Neural progenitor cell (in vitro differentiated cells): ENCODE data around the gene ZSCAN10. TPM values are rescaled to one million over a fixed set of nuclear protein-coding genes. Genes with fewer than 3 reads are reported as not detected.

ENCODE experiments used
- DNase-seq: peaks from one replicate; pipeline ENCODE4 v3.0.0-alpha.2; 2016; ENCODE audit warnings: low spot score
- H2AFZ ChIP-seq: fragments of 200-600 bp; sonication (generic); replicated peaks from 2 replicates; pipeline ENCODE4 v1.6.1; 2016; ENCODE audit warnings: antibody characterized with exemption
- H3F3A ChIP-seq: fragments of 200-600 bp; sonication (generic); 2 replicates; pipeline ENCODE4 v1.6.1; 2016; ENCODE audit warnings: antibody characterized with exemption, low read depth
- H3K27ac ChIP-seq: fragments of 200-600 bp; sonication (generic); 2 replicates; pipeline ENCODE4 v1.5.1; 2016; ENCODE audit warnings: mild to moderate bottlenecking
- H3K27me3 ChIP-seq: fragments of 200-600 bp; sonication (generic); 2 replicates; pipeline ENCODE4 v1.6.1; 2016; ENCODE audit warnings: mild to moderate bottlenecking, moderate library complexity
- H3K36me3 ChIP-seq: fragments of 200-600 bp; sonication (generic); 2 replicates; pipeline ENCODE4 v1.5.1; 2016
- H3K4me1 ChIP-seq: fragments of 200-600 bp; sonication (generic); 2 replicates; pipeline ENCODE4 v1.6.1; 2016; ENCODE audit warnings: mixed run types
- H3K4me2 ChIP-seq: fragments of 200-600 bp; sonication (generic); 2 replicates; pipeline ENCODE4 v1.6.1; 2016
- H3K4me3 ChIP-seq: fragments of 200-600 bp; sonication (generic); 2 replicates; pipeline ENCODE4 v1.5.1; 2016
- H3K79me2 ChIP-seq: fragments of 200-600 bp; sonication (generic); 2 replicates; pipeline ENCODE4 v1.6.1; 2016; ENCODE audit warnings: low read depth
- H3K9ac ChIP-seq: fragments of 200-600 bp; sonication (generic); 2 replicates; pipeline ENCODE4 v1.6.1; 2016
- H3K9me3 ChIP-seq: fragments of 200-600 bp; sonication (generic); 2 replicates; pipeline ENCODE4 v1.5.1; 2016; ENCODE audit warnings: low read depth
- H4K20me1 ChIP-seq: fragments of 200-600 bp; sonication (generic); 2 replicates; pipeline ENCODE4 v1.6.1; 2016; ENCODE audit warnings: low read depth
- H3K27ac Mint-ChIP-seq: 3 replicates; pipeline ENCODE4 v1.8.0; 2021; ENCODE audit warnings: mixed read lengths
- H3K27me3 Mint-ChIP-seq: 2 replicates; pipeline ENCODE4 v1.8.0; 2022; ENCODE audit warnings: low read depth, mild to moderate bottlenecking, inconsistent platforms, moderate library complexity, mixed read lengths; ENCODE audit not compliant: insufficient read depth
- H3K36me3 Mint-ChIP-seq: 3 replicates; pipeline ENCODE4 v1.8.0; 2021; ENCODE audit warnings: mixed read lengths
- H3K4me1 Mint-ChIP-seq: 3 replicates; pipeline ENCODE4 v1.8.0; 2021; ENCODE audit warnings: mixed read lengths
- H3K4me3 Mint-ChIP-seq: 3 replicates; pipeline ENCODE4 v1.8.0; 2021; ENCODE audit warnings: mild to moderate bottlenecking, moderate library complexity, mixed read lengths
- H3K9me3 Mint-ChIP-seq: 3 replicates; pipeline ENCODE4 v1.8.0; 2020; ENCODE audit warnings: mixed read lengths
- EZH2 ChIP-seq: fragments of 200-600 bp; sonication (generic); IDR thresholded peaks from 2 replicates; pipeline ENCODE4 v1.6.1; 2017; ENCODE audit warnings: antibody characterized with exemption, mild to moderate bottlenecking, moderate library complexity
- EZH2phosphoT487 ChIP-seq: fragments of 200-600 bp; sonication (generic); IDR thresholded peaks from 2 replicates; pipeline ENCODE4 v1.6.1; 2017; ENCODE audit warnings: antibody characterized with exemption
- total RNA-seq: library from RNA; depleted of rRNA; stranded (reverse); fragments of >200 nt; gene quantifications from 2 replicates; pipeline ENCODE4 v1.2.3, GENCODE V29; 2015; ENCODE audit warnings: low replicate concordance
- TF ChIP-seq, protein P1 (sequence below): fragments of 200-600 bp; sonication (generic); IDR thresholded peaks from 2 replicates; pipeline ENCODE4 v1.5.1; 2017; ENCODE audit warnings: antibody characterized with exemption, mild to moderate bottlenecking

ZSCAN10 gene
- total RNA-seq, 1 donor from 2014 or later = 5.4 TPM

DNA sequence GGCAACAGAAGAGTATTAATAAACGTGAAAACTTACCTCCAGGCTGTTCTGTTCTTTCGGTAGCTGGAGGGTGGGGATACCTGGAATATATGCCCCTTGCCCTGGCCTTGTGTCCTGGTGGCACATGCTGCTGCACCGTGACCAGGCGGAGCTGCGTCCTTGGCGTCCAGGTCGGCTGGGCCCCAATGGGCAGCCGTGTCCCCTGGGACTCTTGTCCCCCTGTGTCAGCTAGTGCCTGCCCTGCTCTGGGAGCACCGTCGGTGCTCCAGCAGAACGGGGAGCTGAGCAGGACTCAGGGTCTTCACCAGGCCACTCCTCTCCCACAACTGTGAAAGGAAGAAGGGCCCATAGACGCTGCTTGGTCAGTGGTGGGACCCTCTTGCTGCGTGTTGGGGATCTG is 43.7 kb upstream of the ZSCAN10 start:
- H3K4me1 Mint-ChIP-seq = peaks cover 2% of the 10 kb centered on the region
- no peaks in the 10 kb centered on the region for H3K36me3 ChIP-seq
- no peaks in the 10 kb centered on the region for H3K4me1 ChIP-seq
- peaks cover 8% of the 10 kb centered on the region for H3K36me3 Mint-ChIP-seq
- no peaks in the 10 kb centered on the region for H3F3A ChIP-seq
- H3K27ac ChIP-seq = no peak overlapping the region
- no peak overlapping the region for H3K9ac ChIP-seq
- peaks cover 8% of the 10 kb centered on the region for H3K27me3 Mint-ChIP-seq
- no peak for DNase-seq
- TF ChIP-seq EZH2phosphoT487 = no peak
- TF ChIP-seq EZH2 = no peak
- TF ChIP-seq, protein P1, sequence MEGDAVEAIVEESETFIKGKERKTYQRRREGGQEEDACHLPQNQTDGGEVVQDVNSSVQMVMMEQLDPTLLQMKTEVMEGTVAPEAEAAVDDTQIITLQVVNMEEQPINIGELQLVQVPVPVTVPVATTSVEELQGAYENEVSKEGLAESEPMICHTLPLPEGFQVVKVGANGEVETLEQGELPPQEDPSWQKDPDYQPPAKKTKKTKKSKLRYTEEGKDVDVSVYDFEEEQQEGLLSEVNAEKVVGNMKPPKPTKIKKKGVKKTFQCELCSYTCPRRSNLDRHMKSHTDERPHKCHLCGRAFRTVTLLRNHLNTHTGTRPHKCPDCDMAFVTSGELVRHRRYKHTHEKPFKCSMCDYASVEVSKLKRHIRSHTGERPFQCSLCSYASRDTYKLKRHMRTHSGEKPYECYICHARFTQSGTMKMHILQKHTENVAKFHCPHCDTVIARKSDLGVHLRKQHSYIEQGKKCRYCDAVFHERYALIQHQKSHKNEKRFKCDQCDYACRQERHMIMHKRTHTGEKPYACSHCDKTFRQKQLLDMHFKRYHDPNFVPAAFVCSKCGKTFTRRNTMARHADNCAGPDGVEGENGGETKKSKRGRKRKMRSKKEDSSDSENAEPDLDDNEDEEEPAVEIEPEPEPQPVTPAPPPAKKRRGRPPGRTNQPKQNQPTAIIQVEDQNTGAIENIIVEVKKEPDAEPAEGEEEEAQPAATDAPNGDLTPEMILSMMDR = no peak
- H3K4me3 ChIP-seq = no peak overlapping the region
- H3K79me2 ChIP-seq = no peaks in the 10 kb centered on the region
- H3K9me3 Mint-ChIP-seq = no peaks in the 10 kb centered on the region
- no peak overlapping the region for H3K4me3 Mint-ChIP-seq
- no peaks in the 10 kb centered on the region for H4K20me1 ChIP-seq
- H2AFZ ChIP-seq = no peak overlapping the region
- H3K27ac Mint-ChIP-seq = no peak overlapping the region
- H3K9me3 ChIP-seq = no peaks in the 10 kb centered on the region
- H3K4me2 ChIP-seq = no peak overlapping the region
- peaks cover 8% of the 10 kb centered on the region for H3K27me3 ChIP-seq

DNA sequence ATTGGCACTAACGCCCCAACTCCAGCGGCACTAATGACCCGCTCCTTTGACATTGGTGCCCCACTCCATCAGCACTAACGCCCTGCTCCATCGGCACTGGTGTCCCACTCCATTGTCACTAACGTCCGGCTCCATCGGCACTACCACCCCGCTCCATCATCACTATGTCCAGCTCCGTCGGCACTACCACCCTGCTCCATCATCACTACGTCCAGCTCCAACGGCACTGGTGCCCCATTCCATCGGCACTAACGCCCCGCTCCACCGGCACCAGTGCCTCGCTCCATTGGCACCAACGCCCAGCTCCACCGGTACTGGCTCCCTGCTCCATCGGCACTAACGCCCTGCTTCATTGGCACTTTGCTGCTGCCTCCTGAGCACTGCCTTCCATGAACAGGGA is 43.2 kb upstream of the ZSCAN10 start:
- Mint-ChIP-seq H3K4me3 (no peak overlapping the region), H3K9me3 (no peaks in the 10 kb centered on the region)

DNA sequence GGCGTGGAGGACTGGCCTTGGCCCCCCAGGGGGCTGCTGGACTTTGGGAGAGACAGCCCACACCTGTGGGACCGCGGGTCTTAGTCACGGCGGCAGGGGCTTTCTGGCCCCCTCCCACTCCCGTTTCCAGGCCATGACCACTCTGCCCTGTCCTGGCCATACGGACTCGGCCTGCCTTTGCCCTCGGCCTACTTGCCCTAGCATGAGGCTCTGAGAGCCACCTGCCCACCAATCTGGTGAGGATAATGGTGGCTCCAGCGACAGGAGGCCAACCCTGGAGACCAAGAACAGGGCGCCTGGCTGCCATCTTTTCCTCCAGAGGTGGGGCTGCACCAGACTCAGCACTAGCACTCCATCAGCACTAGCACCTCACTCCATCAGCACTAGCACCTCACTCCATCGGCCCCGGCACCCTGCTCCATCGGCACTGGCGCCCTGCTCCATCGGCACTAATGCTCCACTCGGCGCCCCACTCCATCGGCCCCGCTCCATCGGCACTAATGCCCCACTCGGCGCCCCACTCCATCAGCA is 42.8 kb upstream of the ZSCAN10 start:
- H3K9ac ChIP-seq = no peak overlapping the region
- H2AFZ ChIP-seq = no peak overlapping the region
- Mint-ChIP-seq H3K4me3 (no peak overlapping the region), H3K27ac (no peak overlapping the region), H3K27me3 (peaks cover 8% of the 10 kb centered on the region), H3K36me3 (peaks cover 8% of the 10 kb centered on the region), H3K9me3 (no peaks in the 10 kb centered on the region), H3K4me1 (peaks cover 2% of the 10 kb centered on the region)
- no peak for TF ChIP-seq EZH2phosphoT487
- TF ChIP-seq, protein P1 = no peak
- no peak for TF ChIP-seq EZH2
- H3K36me3 ChIP-seq = no peaks in the 10 kb centered on the region
- no peaks in the 10 kb centered on the region for H3K79me2 ChIP-seq
- no peak overlapping the region for H3K4me2 ChIP-seq
- H3K9me3 ChIP-seq = no peaks in the 10 kb centered on the region
- no peaks in the 10 kb centered on the region for H4K20me1 ChIP-seq
- H3K27me3 ChIP-seq = no peaks in the 10 kb centered on the region
- H3K4me3 ChIP-seq = no peak overlapping the region
- DNase-seq = no peak
- no peaks in the 10 kb centered on the region for H3F3A ChIP-seq
- no peak overlapping the region for H3K27ac ChIP-seq
- H3K4me1 ChIP-seq = no peaks in the 10 kb centered on the region

More for the DNA sequence above, 43.2 kb upstream of the ZSCAN10 start:
- H4K20me1 ChIP-seq = no peaks in the 10 kb centered on the region
- no peaks in the 10 kb centered on the region for H3K36me3 ChIP-seq
- H3K27me3 ChIP-seq = peaks cover 3% of the 10 kb centered on the region
- no peak overlapping the region for H2AFZ ChIP-seq
- H3K36me3 Mint-ChIP-seq = peaks cover 8% of the 10 kb centered on the region
- H3K9me3 ChIP-seq = no peaks in the 10 kb centered on the region
- TF ChIP-seq, protein P1 = no peak
- TF ChIP-seq EZH2 (no peak), EZH2phosphoT487 (no peak)
- peaks cover 2% of the 10 kb centered on the region for H3K4me1 Mint-ChIP-seq
- no peaks in the 10 kb centered on the region for H3K4me1 ChIP-seq
- no peak overlapping the region for H3K4me3 ChIP-seq
- H3K9ac ChIP-seq = no peak overlapping the region
- no peak overlapping the region for H3K27ac ChIP-seq
- H3K27me3 Mint-ChIP-seq = peaks cover 8% of the 10 kb centered on the region
- no peak for DNase-seq
- no peaks in the 10 kb centered on the region for H3K79me2 ChIP-seq
- no peak overlapping the region for H3K4me2 ChIP-seq
- H3F3A ChIP-seq = no peaks in the 10 kb centered on the region
- no peak overlapping the region for H3K27ac Mint-ChIP-seq
